Caco-2 (cell line): Measurements from ENCODE around the gene TNFSF18. TPM values are rescaled to one million over a fixed set of nuclear protein-coding genes. Genes with fewer than 3 reads are reported as not detected.

Experiments used
- BruUV-seq: library from RNA; stranded (reverse); fragments of 400-500 nt; replicated peaks from 2 replicates; lab custom pipeline; 2021; lab: Mats Ljungman, UMichigan
- CTCF ChIA-PET: fragments of 300-600 bp; sonication (Branson Sonifier 250); formaldehyde crosslinking; loops from one replicate; lab custom pipeline; 2022; ENCODE audit warnings: antibody characterized with exemption; lab: Charles Lee
- POLR2A ChIA-PET: fragments of 300-600 bp; sonication (Branson Sonifier 250); formaldehyde crosslinking; loops from one replicate; lab custom pipeline; 2022; ENCODE audit warnings: antibody characterized with exemption; lab: Charles Lee
- DNase-seq, 2 experiments: peaks; one replicate each; pipeline versions ENCODE4 v3.0.0 to v3.0.0-alpha.2; 2020 to 2022
- H3K27me3 ChIP-seq: replicated peaks from 2 replicates; pipeline ENCODE4 v1.6.0; 2011; ENCODE audit warnings: low read length; ENCODE audit not compliant: control insufficient read depth, insufficient read depth
- H3K36me3 ChIP-seq: 2 replicates; pipeline ENCODE4 v1.5.1; 2011; ENCODE audit warnings: low read length; ENCODE audit not compliant: control insufficient read depth, insufficient read depth
- H3K4me1 ChIP-seq: fragments of 250-450 bp; sonication (Bioruptor Pico); 2 replicates; pipeline ENCODE4 v1.5.1; 2020; ENCODE audit warnings: mild to moderate bottlenecking
- H3K4me3 ChIP-seq: 2 replicates; pipeline ENCODE4 v1.5.1; 2011; ENCODE audit warnings: low read depth, mild to moderate bottlenecking, control low read depth, low read length
- H3K9me3 ChIP-seq: fragments of 250-450 bp; sonication (Bioruptor Pico); 2 replicates; pipeline ENCODE4 v1.5.1; 2020; ENCODE audit warnings: mild to moderate bottlenecking, moderate library complexity
- H3K27ac Mint-ChIP-seq: one replicate; pipeline ENCODE4 v1.8.0; 2022; ENCODE audit warnings: mixed read lengths; ENCODE audit not compliant: unreplicated experiment
- H3K27me3 Mint-ChIP-seq: one replicate; pipeline ENCODE4 v1.8.0; 2022; ENCODE audit warnings: mixed read lengths; ENCODE audit not compliant: insufficient read depth, unreplicated experiment
- H3K36me3 Mint-ChIP-seq: one replicate; pipeline ENCODE4 v1.8.0; 2022; ENCODE audit warnings: mild to moderate bottlenecking, mixed read lengths; ENCODE audit not compliant: insufficient read depth, unreplicated experiment
- H3K4me1 Mint-ChIP-seq: one replicate; pipeline ENCODE4 v1.8.0; 2022; ENCODE audit warnings: low read depth, mixed read lengths; ENCODE audit not compliant: unreplicated experiment
- H3K4me3 Mint-ChIP-seq: one replicate; pipeline ENCODE4 v1.8.0; 2022; ENCODE audit warnings: mild to moderate bottlenecking, moderate library complexity, mixed read lengths; ENCODE audit not compliant: unreplicated experiment
- H3K9me3 Mint-ChIP-seq: one replicate; pipeline ENCODE4 v1.8.0; 2022; ENCODE audit warnings: mixed read lengths; ENCODE audit not compliant: unreplicated experiment
- CTCF ChIP-seq, 2 experiments: fragments of 200-600 bp in 1 of 2; IDR thresholded peaks; 1 replicate in 1 of 2; 2 replicates in 1 of 2; pipeline versions ENCODE4 v1.5.1 to v1.8.0; 2011 to 2022; ENCODE audit warnings: antibody characterized with exemption in 1 of 2, control low read depth in 1 of 2, inconsistent platforms in 1 of 2, low read depth in 1 of 2, low read length in 1 of 2, mild to moderate bottlenecking in 1 of 2, moderate library complexity in 1 of 2; ENCODE audit not compliant: insufficient read depth in 1 of 2, severe bottlenecking in 1 of 2, unreplicated experiment in 1 of 2
- intact Hi-C: fragments of 100-400 bp; cut with micrococcal nuclease; formaldehyde crosslinking; loops from one replicate; pipeline ENCODE4 v1.10.0; 2022; ENCODE audit not compliant: unreplicated experiment
- total RNA-seq: library from RNA; stranded (reverse); gene quantifications from 2 replicates; pipeline ENCODE4 v1.2.3, GENCODE V29; 2022

TNFSF18 gene
- total RNA-seq, 1 experiment from 2014 or later, result not detected

DNA sequence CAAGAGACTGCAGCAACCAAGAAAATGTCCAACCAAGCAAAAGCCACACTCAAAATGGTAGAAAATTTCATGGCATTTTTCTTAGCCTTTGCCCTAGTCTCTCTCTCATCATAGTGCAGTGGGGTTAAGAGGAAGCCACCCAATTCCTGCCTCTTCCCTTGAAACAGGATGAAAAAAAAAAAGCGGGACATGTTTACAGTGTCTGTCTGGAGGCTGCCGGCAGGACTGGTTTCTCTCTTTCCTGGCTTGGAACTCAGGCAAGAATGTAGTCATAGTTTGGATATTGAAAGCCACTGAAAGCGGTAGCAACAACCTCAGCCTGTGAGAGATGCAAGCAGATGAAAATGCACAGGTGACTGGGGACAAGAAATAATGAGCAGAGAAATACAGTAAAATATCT is 13.3 kb upstream of the TNFSF18 start:
- Mint-ChIP-seq H3K27ac (no peak overlapping the region), H3K9me3 (peaks cover 8% of the 10 kb centered on the region), H3K4me1 (no peaks in the 10 kb centered on the region), H3K36me3 (no peaks in the 10 kb centered on the region), H3K4me3 (no peak overlapping the region), H3K27me3 (no peaks in the 10 kb centered on the region)
- BruUV-seq, result no TSS peak
- intact Hi-C loops, result no loop called here
- H3K4me1 ChIP-seq, result peaks cover 7% of the 10 kb centered on the region
- TF ChIP-seq CTCF (IDR thresholded peaks at IDR 0.05; ENCODE audit: insufficient read depth in 1 of 2, low read depth in 1 of 2, low read length in 1 of 2, severe bottlenecking in 1 of 2, unreplicated experiment in 1 of 2), result no peak
- no peak overlapping the region for H3K4me3 ChIP-seq
- POLR2A ChIA-PET, result interaction anchor here (0.8 kb wide), 1 partner anchor 804 kb away, joined by 3 read pairs; the partner anchor contains the start of gene ZBTB37
- CTCF ChIA-PET, result no interaction called here
- H3K36me3 ChIP-seq, result no peaks in the 10 kb centered on the region
- no peaks in the 10 kb centered on the region for H3K27me3 ChIP-seq
- DNase-seq, result no peak
- H3K9me3 ChIP-seq, result no peaks in the 10 kb centered on the region; the same call in 1 of the 2 replicates

DNA sequence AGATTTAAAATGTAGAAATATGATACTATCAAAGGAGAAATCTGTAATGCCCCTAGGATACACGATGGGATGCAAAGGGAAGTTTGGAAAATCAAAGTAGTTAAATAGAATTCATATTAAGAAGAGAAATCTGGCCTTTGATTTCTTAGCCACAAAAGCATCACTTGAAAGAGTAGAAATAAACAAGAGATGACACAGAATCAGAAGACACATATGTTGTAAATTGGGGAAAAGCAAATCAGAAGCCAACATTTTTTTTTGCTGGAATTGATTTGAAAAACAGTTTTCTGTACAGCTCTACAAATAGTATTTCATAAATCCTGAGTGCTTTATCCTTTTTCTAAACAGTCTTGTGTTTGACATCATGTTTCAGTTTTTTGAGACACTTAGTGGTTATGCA is 12.4 kb upstream of the TNFSF18 start:
- H3K9me3 ChIP-seq, result no peaks in the 10 kb centered on the region; the same call in 1 of the 2 replicates
- H3K27me3 Mint-ChIP-seq, result no peaks in the 10 kb centered on the region
- no peaks in the 10 kb centered on the region for H3K36me3 Mint-ChIP-seq
- TF ChIP-seq CTCF (IDR thresholded peaks at IDR 0.05; ENCODE audit: insufficient read depth in 1 of 2, low read depth in 1 of 2, low read length in 1 of 2, severe bottlenecking in 1 of 2, unreplicated experiment in 1 of 2), result no peak
- peaks cover 7% of the 10 kb centered on the region for H3K4me1 ChIP-seq
- no peak overlapping the region for H3K27ac Mint-ChIP-seq
- H3K27me3 ChIP-seq, result no peaks in the 10 kb centered on the region
- ChIA-PET CTCF (no interaction called here), POLR2A (interaction anchor here (0.8 kb wide), 1 partner anchor 805 kb away, joined by 3 read pairs; the partner anchor contains the start of gene ZBTB37)
- no peaks in the 10 kb centered on the region for H3K36me3 ChIP-seq
- H3K4me3 Mint-ChIP-seq, result no peak overlapping the region
- no peak overlapping the region for H3K4me3 ChIP-seq
- BruUV-seq, result no TSS peak
- DNase-seq, result no peak
- H3K9me3 Mint-ChIP-seq, result peaks cover 8% of the 10 kb centered on the region
- intact Hi-C loops, result no loop called here
- no peaks in the 10 kb centered on the region for H3K4me1 Mint-ChIP-seq

DNA sequence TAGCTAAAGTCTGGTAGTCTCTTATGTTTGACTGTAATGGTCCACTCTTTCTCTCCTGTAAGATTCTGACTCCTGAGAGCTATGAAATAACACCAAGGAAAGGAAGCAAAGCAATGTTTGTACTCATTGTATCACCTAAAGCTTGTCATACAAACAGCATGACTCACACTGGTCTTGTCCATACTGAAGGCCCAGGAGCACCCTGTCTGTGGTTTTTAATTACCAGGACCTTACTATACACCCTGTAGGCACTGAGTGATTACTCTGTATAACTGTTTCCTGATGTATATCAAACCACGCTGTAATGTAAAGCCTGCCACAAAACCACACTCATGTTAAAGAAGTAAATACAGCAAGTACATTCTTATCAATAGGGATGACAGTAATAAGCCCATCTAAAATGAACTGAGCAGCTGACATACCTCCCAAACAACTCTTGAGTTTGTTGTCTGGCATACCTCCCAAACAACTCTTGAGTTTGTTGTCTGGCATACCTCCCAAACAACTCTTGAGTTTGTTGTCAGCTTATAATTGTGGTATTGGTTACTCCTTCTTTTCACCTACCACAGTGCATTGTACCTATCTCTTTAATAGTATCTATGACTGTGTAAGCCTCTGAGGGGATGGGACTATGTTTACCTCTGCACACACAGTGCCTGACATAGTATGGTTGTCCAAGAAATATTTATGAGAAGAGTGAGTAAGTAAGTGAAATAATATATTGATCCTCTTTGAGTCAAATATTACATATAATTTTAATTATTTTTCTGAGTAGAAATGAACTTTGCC is 11.6 kb upstream of the TNFSF18 start:
- POLR2A ChIA-PET, result no interaction called here
- intact Hi-C loops, result no loop called here

More for the DNA sequence above, 11.6 kb upstream of the TNFSF18 start:
- no peak for TF ChIP-seq CTCF (IDR thresholded peaks at IDR 0.05; ENCODE audit: insufficient read depth in 1 of 2, low read depth in 1 of 2, low read length in 1 of 2, severe bottlenecking in 1 of 2, unreplicated experiment in 1 of 2)
- no peak for DNase-seq
- peaks cover 8% of the 10 kb centered on the region for H3K9me3 Mint-ChIP-seq
- Histone ChIP-seq H3K4me1 (peaks cover 7% of the 10 kb centered on the region), H3K36me3 (no peaks in the 10 kb centered on the region), H3K27me3 (no peaks in the 10 kb centered on the region), H3K9me3 (no peaks in the 10 kb centered on the region; the same call in 1 of the 2 replicates), H3K4me3 (no peak overlapping the region)
- no peaks in the 10 kb centered on the region for H3K27me3 Mint-ChIP-seq
- BruUV-seq, result no TSS peak
- CTCF ChIA-PET, result no interaction called here
- H3K36me3 Mint-ChIP-seq, result no peaks in the 10 kb centered on the region
- H3K4me3 Mint-ChIP-seq, result no peak overlapping the region
- no peaks in the 10 kb centered on the region for H3K4me1 Mint-ChIP-seq
- no peak overlapping the region for H3K27ac Mint-ChIP-seq
